Measurements from ENCODE around the gene CEP135. TPM values are rescaled to one million over a fixed set of nuclear protein-coding genes. Genes with fewer than 3 reads are reported as not detected.

Gene CEP135
- total RNA-seq, 1 experiment from 2014 or later: 8.0 TPM

- no peak overlapping the region for H3K27ac Mint-ChIP-seq (ENCODE audit: unreplicated experiment)
- BruUV-seq (replicated peaks): no TSS peak
- TF ChIP-seq CTCF (IDR thresholded peaks at IDR 0.05; ENCODE audit: unreplicated experiment): no peak
- intact Hi-C loops (cut with micrococcal nuclease; ENCODE audit: unreplicated experiment): no loop called here
- H3K36me3 Mint-ChIP-seq (ENCODE audit: insufficient read depth, unreplicated experiment): no peaks in the 10 kb centered on the region
- CTCF ChIA-PET: no interaction called here
- H3K4me3 Mint-ChIP-seq (ENCODE audit: low read depth, unreplicated experiment): no peak overlapping the region
- H3K9me3 Mint-ChIP-seq (ENCODE audit: low read depth, unreplicated experiment): no peaks in the 10 kb centered on the region
- DNase-seq: no peak
- no peaks in the 10 kb centered on the region for H3K27me3 Mint-ChIP-seq (ENCODE audit: unreplicated experiment)
- no peaks in the 10 kb centered on the region for H3K4me1 Mint-ChIP-seq (ENCODE audit: low read depth, unreplicated experiment)
These were observed 107.2 kb downstream of the CEP135 start for GRCh38 chr4:56055991-56056390.

- CTCF ChIA-PET: no interaction called here
- no peak for DNase-seq
- Mint-ChIP-seq H3K4me3 (ENCODE audit: low read depth, unreplicated experiment) (no peak overlapping the region), H3K36me3 (ENCODE audit: insufficient read depth, unreplicated experiment) (no peaks in the 10 kb centered on the region), H3K27ac (ENCODE audit: unreplicated experiment) (no peak overlapping the region), H3K27me3 (ENCODE audit: unreplicated experiment) (no peaks in the 10 kb centered on the region), H3K9me3 (ENCODE audit: low read depth, unreplicated experiment) (no peaks in the 10 kb centered on the region), H3K4me1 (ENCODE audit: low read depth, unreplicated experiment) (no peaks in the 10 kb centered on the region)
- intact Hi-C loops (cut with micrococcal nuclease; ENCODE audit: unreplicated experiment): no loop called here
- no TSS peak for BruUV-seq (replicated peaks)
- no peak for TF ChIP-seq CTCF (IDR thresholded peaks at IDR 0.05; ENCODE audit: unreplicated experiment)
These were observed 109.8 kb downstream of the CEP135 start for GRCh38 chr4:56058555-56058954.

- no peak overlapping the region for H3K4me3 Mint-ChIP-seq (ENCODE audit: low read depth, unreplicated experiment)
- H3K27ac Mint-ChIP-seq (ENCODE audit: unreplicated experiment): no peak overlapping the region
- DNase-seq: no peak
- CTCF ChIA-PET: no interaction called here
- no peaks in the 10 kb centered on the region for H3K9me3 Mint-ChIP-seq (ENCODE audit: low read depth, unreplicated experiment)
- intact Hi-C loops (cut with micrococcal nuclease; ENCODE audit: unreplicated experiment): no loop called here
- BruUV-seq (replicated peaks): no TSS peak
- H3K36me3 Mint-ChIP-seq (ENCODE audit: insufficient read depth, unreplicated experiment): no peaks in the 10 kb centered on the region
- H3K4me1 Mint-ChIP-seq (ENCODE audit: low read depth, unreplicated experiment): no peaks in the 10 kb centered on the region
- no peak for TF ChIP-seq CTCF (IDR thresholded peaks at IDR 0.05; ENCODE audit: unreplicated experiment)
- no peaks in the 10 kb centered on the region for H3K27me3 Mint-ChIP-seq (ENCODE audit: unreplicated experiment)
These were observed 111.3 kb downstream of the CEP135 start for GRCh38 chr4:56060036-56060435.

GRCh38 chr4:56062106-56062505, 113.4 kb downstream of the CEP135 start:
- BruUV-seq (replicated peaks): no TSS peak
- H3K27me3 Mint-ChIP-seq (ENCODE audit: unreplicated experiment): no peaks in the 10 kb centered on the region
- DNase-seq: no peak
- no peaks in the 10 kb centered on the region for H3K9me3 Mint-ChIP-seq (ENCODE audit: low read depth, unreplicated experiment)
- no peaks in the 10 kb centered on the region for H3K4me1 Mint-ChIP-seq (ENCODE audit: low read depth, unreplicated experiment)
- no peaks in the 10 kb centered on the region for H3K36me3 Mint-ChIP-seq (ENCODE audit: insufficient read depth, unreplicated experiment)
- no peak overlapping the region for H3K27ac Mint-ChIP-seq (ENCODE audit: unreplicated experiment)
- intact Hi-C loops (cut with micrococcal nuclease; ENCODE audit: unreplicated experiment): no loop called here
- no peak overlapping the region for H3K4me3 Mint-ChIP-seq (ENCODE audit: low read depth, unreplicated experiment)
- TF ChIP-seq CTCF (IDR thresholded peaks at IDR 0.05; ENCODE audit: unreplicated experiment): no peak
- CTCF ChIA-PET: no interaction called here
